WERI-Rb-1 (cell line): ENCODE results near the gene ELL2.

Source experiments
- DNase-seq: peaks from one replicate; pipeline ENCODE4 v3.0.0-alpha.2; 2020
- H3K27ac ChIP-seq: fragments of 250-450 bp; sonication (Bioruptor Pico); 2 replicates; pipeline ENCODE4 v1.5.1; 2020; ENCODE audit warnings: mild to moderate bottlenecking, moderate library complexity
- H3K27me3 ChIP-seq: fragments of 250-450 bp; sonication (Bioruptor Pico); 2 replicates; pipeline ENCODE4 v1.5.1; 2021; ENCODE audit warnings: mild to moderate bottlenecking, low read depth, moderate library complexity; ENCODE audit not compliant: insufficient read depth, severe bottlenecking
- H3K36me3 ChIP-seq: fragments of 250-450 bp; sonication (Bioruptor Pico); 2 replicates; pipeline ENCODE4 v1.5.1; 2020; ENCODE audit warnings: mild to moderate bottlenecking, moderate library complexity
- H3K4me3 ChIP-seq: 2 replicates; pipeline ENCODE4 v1.5.1; 2011; ENCODE audit warnings: low read depth, mild to moderate bottlenecking, control low read depth, low read length
- H3K9me3 ChIP-seq: fragments of 250-450 bp; sonication (Bioruptor Pico); 2 replicates; pipeline ENCODE4 v1.5.1; 2021; ENCODE audit warnings: mild to moderate bottlenecking, moderate library complexity; ENCODE audit not compliant: severe bottlenecking
- CTCF ChIP-seq: IDR thresholded peaks from 2 replicates; pipeline ENCODE4 v1.5.1; 2011; ENCODE audit warnings: low read depth, mild to moderate bottlenecking, control low read depth, inconsistent platforms, low read length

The ELL2 gene

GRCh38 chr5:95958310-95959014, 3.2 kb downstream of the ELL2 start:
- Histone ChIP-seq H3K27me3 (no peaks in the 10 kb centered on the region), H3K27ac (no peak overlapping the region), H3K4me3 (no peak overlapping the region), H3K36me3 (no peaks in the 10 kb centered on the region), H3K9me3 (no peaks in the 10 kb centered on the region)
- no peak for DNase-seq
- no peak for TF ChIP-seq CTCF

- H3K9me3 ChIP-seq: no peaks in the 10 kb centered on the region
- no peak for TF ChIP-seq CTCF
- DNase-seq: no peak
- no peaks in the 10 kb centered on the region for H3K27me3 ChIP-seq
- H3K4me3 ChIP-seq: no peak overlapping the region
- no peak overlapping the region for H3K27ac ChIP-seq
- no peaks in the 10 kb centered on the region for H3K36me3 ChIP-seq
These were observed 4.0 kb downstream of the ELL2 start for GRCh38 chr5:95957561-95958203.

GRCh38 chr5:95956900-95957293, 4.8 kb downstream of the ELL2 start:
- TF ChIP-seq CTCF: no peak
- Histone ChIP-seq H3K27me3 (no peaks in the 10 kb centered on the region), H3K36me3 (no peaks in the 10 kb centered on the region), H3K4me3 (no peak overlapping the region), H3K9me3 (no peaks in the 10 kb centered on the region), H3K27ac (no peak overlapping the region)
- no peak for DNase-seq

DNA sequence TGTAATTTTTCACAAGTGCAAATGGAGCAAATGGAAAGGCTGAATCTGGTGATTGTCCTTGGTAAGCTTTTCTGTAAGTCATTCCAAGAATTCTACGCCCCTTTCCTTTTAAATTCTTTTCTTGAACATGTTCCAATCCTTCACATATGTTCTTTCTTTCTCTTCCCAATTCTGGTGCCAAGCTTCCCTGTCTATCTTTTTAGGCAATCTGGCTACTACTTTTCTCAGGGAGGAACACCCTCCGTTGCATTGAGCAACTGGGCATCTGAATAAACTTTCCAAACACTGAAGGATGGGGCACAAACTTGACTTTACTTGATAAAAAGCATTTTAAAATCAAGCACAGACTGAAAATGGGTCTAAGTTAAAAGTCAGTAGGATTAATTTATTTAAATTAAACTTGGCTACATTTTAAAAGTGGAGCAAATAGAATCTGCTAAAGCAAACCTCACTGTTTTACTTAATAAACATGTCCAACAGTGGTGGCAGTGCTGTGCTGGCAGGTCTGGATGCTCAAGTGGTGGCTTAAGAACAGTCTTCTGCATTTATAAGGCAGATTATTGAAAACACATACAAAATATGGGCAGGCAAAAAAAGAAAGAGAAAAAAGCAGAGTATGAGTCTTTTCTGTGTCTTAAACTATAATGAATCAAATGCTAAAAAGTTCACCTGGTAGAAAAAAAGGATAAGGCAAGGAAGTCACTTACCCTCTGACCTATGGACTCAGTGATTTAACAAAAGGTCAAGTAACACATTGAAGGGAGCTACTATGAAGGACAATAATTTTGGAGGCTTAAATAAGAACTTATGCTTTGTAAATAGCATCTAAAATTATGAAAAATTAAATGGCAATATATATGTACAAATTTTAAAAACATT, 5.4 kb downstream of the ELL2 start:
- Histone ChIP-seq H3K36me3 (no peaks in the 10 kb centered on the region), H3K27me3 (no peaks in the 10 kb centered on the region), H3K27ac (no peak overlapping the region), H3K4me3 (no peak overlapping the region), H3K9me3 (no peaks in the 10 kb centered on the region)
- TF ChIP-seq CTCF: no peak
- DNase-seq: no peak

GRCh38 chr5:95954716-95955115, 6.9 kb downstream of the ELL2 start:
- TF ChIP-seq CTCF: no peak
- Histone ChIP-seq H3K4me3 (no peak overlapping the region), H3K36me3 (no peaks in the 10 kb centered on the region), H3K9me3 (no peaks in the 10 kb centered on the region), H3K27ac (no peak overlapping the region), H3K27me3 (no peaks in the 10 kb centered on the region)
- no peak for DNase-seq
